Measurements from ENCODE around the gene PSME2. TPM values are rescaled to one million over a fixed set of nuclear protein-coding genes. Genes with fewer than 3 reads are reported as not detected.

PSME2 gene
- polyA plus RNA-seq, 1 donor (not counting 4 experiments of a cell fraction or from before 2014, with no cell fraction given): 158 TPM

- Histone ChIP-seq H3K9ac (ENCODE audit: control insufficient read depth, extremely low read depth, insufficient read depth, low read length) (no peak overlapping the region), H3K4me1 (ENCODE audit: control insufficient read depth, extremely low read depth, insufficient read depth, low read length) (peaks cover 28% of the 10 kb centered on the region), H3K4me2 (ENCODE audit: control insufficient read depth, extremely low read depth, insufficient read depth, low read depth, low read length) (no peak overlapping the region), H3K36me3 (ENCODE audit: control insufficient read depth in 2 of 2, extremely low read depth in 1 of 2, insufficient read depth in 2 of 2, low read length in 2 of 2) (peaks cover 12 to 25% of the 10 kb centered on the region in 2 experiments), H3K79me2 (ENCODE audit: control insufficient read depth, insufficient read depth, low read length) (peaks cover 32% of the 10 kb centered on the region), H4K20me1 (ENCODE audit: control insufficient read depth, extremely low read depth, insufficient read depth, low read length) (no peaks in the 10 kb centered on the region), H3K9me1 (ENCODE audit: control insufficient read depth, extremely low read depth, insufficient read depth, low read length) (peaks cover 4% of the 10 kb centered on the region), H3K9me3 (ENCODE audit: control insufficient read depth, low read depth, low read length) (no peaks in the 10 kb centered on the region), H3K27me3 (ENCODE audit: control insufficient read depth, extremely low read depth, insufficient read depth, low read length) (no peaks in the 10 kb centered on the region), H2AFZ (ENCODE audit: control insufficient read depth, low read length) (no peak overlapping the region), H3K27ac (ENCODE audit: control insufficient read depth, insufficient read depth, low read length) (no peak overlapping the region), H3K4me3 (ENCODE audit: control insufficient read depth in 2 of 3, extremely low read depth in 1 of 3, insufficient read depth in 2 of 3, low read depth in 1 of 3, low read length in 3 of 3) (no peak overlapping the region)
- dilution Hi-C loops (cut with MboI; ENCODE audit: extremely low pct_ligation_motif_present, low sequenced_read_pairs): no loop called here
- TF ChIP-seq EZH2 (IDR thresholded peaks at IDR 0.05; ENCODE audit: low read length): no peak
- TF ChIP-seq CTCF (optimal IDR thresholded peaks at IDR 0.05 in 1 of 3, IDR thresholded peaks at IDR 0.05 in 1 of 3, conservative IDR thresholded peaks at IDR 0.05 in 1 of 3; ENCODE audit: extremely low read depth in 1 of 3, insufficient read depth in 2 of 3, low read length in 3 of 3): no peak
- DNase-seq (ENCODE audit: low read depth, low spot score) (no peak), FAIRE-seq (no peak)
These were observed 7.8 kb downstream of the PSME2 start for GRCh38 chr14:24138396-24139271.

- dilution Hi-C loops (cut with MboI; ENCODE audit: extremely low pct_ligation_motif_present, low sequenced_read_pairs): no loop called here
- no peak overlapping the region for H2AFZ ChIP-seq (ENCODE audit: control insufficient read depth, low read length)
- no peak overlapping the region for H3K27ac ChIP-seq (ENCODE audit: control insufficient read depth, insufficient read depth, low read length)
These were observed 8.6 kb downstream of the PSME2 start for GRCh38 chr14:24137529-24138395.

More at GRCh38 chr14:24137529-24138395, 8.6 kb downstream of the PSME2 start:
- peaks cover 12 to 21% of the 10 kb centered on the region in 2 experiments for H3K36me3 ChIP-seq (ENCODE audit: control insufficient read depth in 2 of 2, extremely low read depth in 1 of 2, insufficient read depth in 2 of 2, low read length in 2 of 2)
- H3K4me2 ChIP-seq (ENCODE audit: control insufficient read depth, extremely low read depth, insufficient read depth, low read depth, low read length): no peak overlapping the region
- H3K4me3 ChIP-seq (ENCODE audit: control insufficient read depth in 2 of 3, extremely low read depth in 1 of 3, insufficient read depth in 2 of 3, low read depth in 1 of 3, low read length in 3 of 3): no peak overlapping the region
- H4K20me1 ChIP-seq (ENCODE audit: control insufficient read depth, extremely low read depth, insufficient read depth, low read length): no peaks in the 10 kb centered on the region
- H3K4me1 ChIP-seq (ENCODE audit: control insufficient read depth, extremely low read depth, insufficient read depth, low read length): peaks cover 28% of the 10 kb centered on the region
- no peaks in the 10 kb centered on the region for H3K27me3 ChIP-seq (ENCODE audit: control insufficient read depth, extremely low read depth, insufficient read depth, low read length)
- peaks cover 32% of the 10 kb centered on the region for H3K79me2 ChIP-seq (ENCODE audit: control insufficient read depth, insufficient read depth, low read length)
- H3K9me1 ChIP-seq (ENCODE audit: control insufficient read depth, extremely low read depth, insufficient read depth, low read length): peaks cover 2% of the 10 kb centered on the region
- FAIRE-seq (no peak), DNase-seq (ENCODE audit: low read depth, low spot score) (no peak)
- H3K9me3 ChIP-seq (ENCODE audit: control insufficient read depth, low read depth, low read length): no peaks in the 10 kb centered on the region
- H3K9ac ChIP-seq (ENCODE audit: control insufficient read depth, extremely low read depth, insufficient read depth, low read length): no peak overlapping the region
- no peak for TF ChIP-seq EZH2 (IDR thresholded peaks at IDR 0.05; ENCODE audit: low read length)
- no peak for TF ChIP-seq CTCF (optimal IDR thresholded peaks at IDR 0.05 in 1 of 3, IDR thresholded peaks at IDR 0.05 in 1 of 3, conservative IDR thresholded peaks at IDR 0.05 in 1 of 3; ENCODE audit: extremely low read depth in 1 of 3, insufficient read depth in 2 of 3, low read length in 3 of 3)
